ENCODE data around the gene NHLRC3. TPM values are rescaled to one million over a fixed set of nuclear protein-coding genes. Genes with fewer than 3 reads are reported as not detected.

Gene NHLRC3
- total RNA-seq, 1 experiment from 2014 or later, result 10.6 TPM

- ATAC-seq, result no peak
- Histone ChIP-seq H3K9me3 (ENCODE audit: low read length) (no peaks in the 10 kb centered on the region), H3K4me3 (ENCODE audit: low read length) (no peak overlapping the region), H3K27ac (ENCODE audit: low read length) (no peak overlapping the region), H3K79me2 (ENCODE audit: low read length) (no peaks in the 10 kb centered on the region), H3K4me1 (ENCODE audit: insufficient read depth, low read length) (no peaks in the 10 kb centered on the region), H3K36me3 (ENCODE audit: low read depth, low read length) (no peaks in the 10 kb centered on the region), H4K20me1 (ENCODE audit: low read length) (no peaks in the 10 kb centered on the region), H3F3A (ENCODE audit: low read length, unreplicated experiment) (no peaks in the 10 kb centered on the region), H3K9ac (ENCODE audit: low read length) (no peak overlapping the region), H3K9me2 (replicated peaks; ENCODE audit: low read length) (no peaks in the 10 kb centered on the region), H3K27me3 (ENCODE audit: low read length) (no peaks in the 10 kb centered on the region), H3K4me2 (ENCODE audit: low read length) (no peak overlapping the region), H2AFZ (ENCODE audit: low read length) (no peak overlapping the region)
- ChIA-PET POLR2A (ENCODE audit: unreplicated experiment) (no interaction called here), CTCF (no interaction called here)
- intact Hi-C loops (cut with micrococcal nuclease), result no loop called here
- TF ChIP-seq CTCF (conservative IDR thresholded peaks at IDR 0.05; ENCODE audit: low read depth, low read length) (no peak), EZH2phosphoT487 (IDR thresholded peaks at IDR 0.05; ENCODE audit: borderline replicate concordance, low read length) (no peak), EZH2 (IDR thresholded peaks at IDR 0.05; ENCODE audit: low read length, unreplicated experiment) (no peak)
- BruUV-seq (replicated peaks), result no TSS peak
- no peak for DNase-seq
Observed at GRCh38 chr13:39056018-39056417, 17.8 kb downstream of the NHLRC3 start.

GRCh38 chr13:39058040-39058439 lies 19.8 kb downstream of the NHLRC3 start:
- Histone ChIP-seq H3K4me2 (ENCODE audit: low read length) (no peak overlapping the region), H2AFZ (ENCODE audit: low read length) (no peak overlapping the region), H3K9me2 (replicated peaks; ENCODE audit: low read length) (no peaks in the 10 kb centered on the region), H4K20me1 (ENCODE audit: low read length) (no peaks in the 10 kb centered on the region), H3K27ac (ENCODE audit: low read length) (no peak overlapping the region), H3K9me3 (ENCODE audit: low read length) (no peaks in the 10 kb centered on the region), H3K79me2 (ENCODE audit: low read length) (no peaks in the 10 kb centered on the region), H3K9ac (ENCODE audit: low read length) (no peak overlapping the region), H3K4me3 (ENCODE audit: low read length) (no peak overlapping the region), H3K27me3 (ENCODE audit: low read length) (no peaks in the 10 kb centered on the region), H3K36me3 (ENCODE audit: low read depth, low read length) (no peaks in the 10 kb centered on the region), H3F3A (ENCODE audit: low read length, unreplicated experiment) (no peaks in the 10 kb centered on the region), H3K4me1 (ENCODE audit: insufficient read depth, low read length) (no peaks in the 10 kb centered on the region)
- no TSS peak for BruUV-seq (replicated peaks)
- ChIA-PET CTCF (no interaction called here), POLR2A (ENCODE audit: unreplicated experiment) (no interaction called here)
- no peak for TF ChIP-seq EZH2phosphoT487 (IDR thresholded peaks at IDR 0.05; ENCODE audit: borderline replicate concordance, low read length)
- no peak for TF ChIP-seq EZH2 (IDR thresholded peaks at IDR 0.05; ENCODE audit: low read length, unreplicated experiment)
- TF ChIP-seq CTCF (conservative IDR thresholded peaks at IDR 0.05; ENCODE audit: low read depth, low read length), result no peak
- no peak for DNase-seq
- ATAC-seq, result no peak
- intact Hi-C loops (cut with micrococcal nuclease), result no loop called here

- ATAC-seq, result no peak
- POLR2A ChIA-PET (ENCODE audit: unreplicated experiment), result no interaction called here
Observed at GRCh38 chr13:39062004-39062403, 23.7 kb downstream of the NHLRC3 start.

More at GRCh38 chr13:39062004-39062403, 23.7 kb downstream of the NHLRC3 start:
- no peaks in the 10 kb centered on the region for H3K36me3 ChIP-seq (ENCODE audit: low read depth, low read length)
- no peaks in the 10 kb centered on the region for H3K27me3 ChIP-seq (ENCODE audit: low read length)
- BruUV-seq (replicated peaks), result no TSS peak
- H4K20me1 ChIP-seq (ENCODE audit: low read length), result no peaks in the 10 kb centered on the region
- H2AFZ ChIP-seq (ENCODE audit: low read length), result no peak overlapping the region
- no peak for DNase-seq
- H3K9ac ChIP-seq (ENCODE audit: low read length), result no peak overlapping the region
- H3K9me2 ChIP-seq (replicated peaks; ENCODE audit: low read length), result no peaks in the 10 kb centered on the region
- no peak overlapping the region for H3K4me2 ChIP-seq (ENCODE audit: low read length)
- no peaks in the 10 kb centered on the region for H3K4me1 ChIP-seq (ENCODE audit: insufficient read depth, low read length)
- no peaks in the 10 kb centered on the region for H3F3A ChIP-seq (ENCODE audit: low read length, unreplicated experiment)
- CTCF ChIA-PET, result no interaction called here
- intact Hi-C loops (cut with micrococcal nuclease), result no loop called here
- TF ChIP-seq EZH2phosphoT487 (IDR thresholded peaks at IDR 0.05; ENCODE audit: borderline replicate concordance, low read length), result no peak
- no peak for TF ChIP-seq CTCF (conservative IDR thresholded peaks at IDR 0.05; ENCODE audit: low read depth, low read length)
- TF ChIP-seq EZH2 (IDR thresholded peaks at IDR 0.05; ENCODE audit: low read length, unreplicated experiment), result no peak
- no peak overlapping the region for H3K27ac ChIP-seq (ENCODE audit: low read length)
- no peak overlapping the region for H3K4me3 ChIP-seq (ENCODE audit: low read length)
- H3K79me2 ChIP-seq (ENCODE audit: low read length), result no peaks in the 10 kb centered on the region
- H3K9me3 ChIP-seq (ENCODE audit: low read length), result no peaks in the 10 kb centered on the region
